ENCODE results near the gene SASH3.

- TF ChIP-seq EZH2phosphoT487 (IDR thresholded peaks at IDR 0.05; ENCODE audit: borderline replicate concordance, low read length): no peak
- TF ChIP-seq EZH2 (IDR thresholded peaks at IDR 0.05; ENCODE audit: low read length, unreplicated experiment): no peak
Observed at GRCh38 chrX:129792586-129793291, 13.0 kb downstream of the SASH3 start.
